IPS DF 4.7 (cell line): Measurements from ENCODE around the gene GPR162.

Experiments
- DNase-seq: peaks from one replicate; pipeline ENCODE4 v3.0.0-alpha.2; 2013; ENCODE audit warnings: low spot score; ENCODE audit errors: extremely low read depth

The GPR162 gene

GRCh38 chr12:6834873-6835272, 13.3 kb downstream of the GPR162 start:
- DNase-seq, result no peak

GRCh38 chr12:6836851-6837250, 15.2 kb downstream of the GPR162 start:
- DNase-seq, result no peak

GRCh38 chr12:6837370-6838060, 15.9 kb downstream of the GPR162 start:
- no peak for DNase-seq

- DNase-seq, result no peak
Observed at GRCh38 chr12:6838854-6839253, 17.2 kb downstream of the GPR162 start.

GRCh38 chr12:6839482-6840201, 18.0 kb downstream of the GPR162 start:
- DNase-seq, result no peak

GRCh38 chr12:6840330-6840729, 18.7 kb downstream of the GPR162 start:
- DNase-seq, result no peak

GRCh38 chr12:6840761-6841515, 19.3 kb downstream of the GPR162 start, which contains the start of gene GNB3:
GNB3 (plus strand) TSS chr12:6840925; CDS start chr12:6841288, 363 bp downstream.
- no peak for DNase-seq

- no peak for DNase-seq
Observed at GRCh38 chr12:6842075-6842474, 20.5 kb downstream of the GPR162 start.

GRCh38 chr12:6843118-6843902, 21.7 kb downstream of the GPR162 start:
- no peak for DNase-seq

GRCh38 chr12:6845395-6845794, 23.8 kb downstream of the GPR162 start:
- no peak for DNase-seq

GRCh38 chr12:6846316-6846869, 24.8 kb downstream of the GPR162 start:
- DNase-seq, result no peak

- DNase-seq, result no peak
Observed at GRCh38 chr12:6847676-6848075, 26.1 kb downstream of the GPR162 start.

- DNase-seq, result no peak
Observed at GRCh38 chr12:6849427-6849826, 27.8 kb downstream of the GPR162 start.

GRCh38 chr12:6849976-6850560, 28.4 kb downstream of the GPR162 start:
- no peak for DNase-seq

- no peak for DNase-seq
Observed at GRCh38 chr12:6850796-6851152, 29.2 kb downstream of the GPR162 start.

GRCh38 chr12:6851153-6851920, 29.7 kb downstream of the GPR162 start, which contains the start of gene CDCA3:
CDCA3 (minus strand) TSS chr12:6851286; CDS start chr12:6850952, 334 bp downstream.
- peak; percentile 98 for DNase-seq

GRCh38 chr12:6851921-6852650, 30.5 kb downstream of the GPR162 start, which contains the start of gene USP5:
USP5 (plus strand) TSS chr12:6852150; CDS start chr12:6852180, 30 bp downstream.
- peak; percentile 100 for DNase-seq

GRCh38 chr12:6852651-6853354, 31.2 kb downstream of the GPR162 start:
- DNase-seq, result no peak
